Measurements from ENCODE around the gene SLC13A4. TPM values are rescaled to one million over a fixed set of nuclear protein-coding genes. Genes with fewer than 3 reads are reported as not detected.

SLC13A4 gene
- total and polyA plus RNA-seq, 3 experiments from 2014 or later = not detected

DNA sequence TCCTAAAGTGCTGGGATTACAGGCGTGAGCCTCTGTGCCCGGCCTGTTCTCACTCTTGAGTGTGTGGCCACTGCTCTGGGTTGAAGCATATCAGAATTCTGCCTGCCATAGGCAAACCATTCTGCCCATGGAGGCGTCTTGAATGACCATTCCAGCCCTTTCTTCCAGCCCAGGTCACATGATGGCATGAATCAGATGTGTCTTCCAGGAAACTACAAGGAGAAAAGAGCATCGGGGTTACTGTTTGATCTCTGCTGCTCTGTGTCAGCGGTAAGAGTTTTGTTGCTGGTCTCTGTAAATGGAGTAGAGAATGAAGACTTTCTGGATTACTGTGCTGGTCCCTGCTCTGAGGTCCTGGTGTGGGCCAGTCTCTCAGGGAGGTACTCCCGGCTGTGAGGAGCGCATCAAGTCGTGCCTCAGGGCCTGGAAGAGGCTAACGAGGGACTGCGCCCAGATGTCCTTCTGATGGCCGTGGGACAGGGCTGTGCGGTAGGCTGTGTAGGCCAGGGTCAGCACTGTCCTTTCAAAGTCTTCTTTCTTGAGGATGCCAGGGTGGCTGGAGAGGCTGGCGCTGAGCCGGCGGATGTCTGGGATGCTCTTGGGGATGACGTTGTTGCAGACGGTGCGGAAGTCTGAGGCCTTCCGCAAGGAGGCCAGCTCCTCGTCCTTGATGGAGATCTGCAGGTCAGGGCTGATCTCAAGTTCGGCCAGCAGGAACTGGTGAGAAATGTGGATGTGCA is 5.8 kb upstream of the SLC13A4 start:
- H3K4me3 Mint-ChIP-seq = no peak overlapping the region
- ChIA-PET CTCF (no interaction called here), POLR2A (no interaction called here)
- no peaks in the 10 kb centered on the region for H3K36me3 Mint-ChIP-seq
- no peak overlapping the region for H3K4me3 ChIP-seq (ENCODE audit: low read length)
- H3K27ac Mint-ChIP-seq = no peak overlapping the region
- no peaks in the 10 kb centered on the region for H3K9me3 Mint-ChIP-seq
- H3K4me1 Mint-ChIP-seq = peaks cover 0 to 4% (median 1%) of the 10 kb centered on the region in 3 donors
- no peaks in the 10 kb centered on the region for H3K36me3 ChIP-seq (ENCODE audit: insufficient read depth, low read length)
- no peaks in the 10 kb centered on the region for H3K4me1 ChIP-seq (ENCODE audit: insufficient read depth, low read length)
- no peak overlapping the region for H3K27ac ChIP-seq (ENCODE audit: low read depth, low read length)
- no peaks in the 10 kb centered on the region for H3K27me3 ChIP-seq (ENCODE audit: insufficient read depth, low read length, poor library complexity, severe bottlenecking)
- no peaks in the 10 kb centered on the region for H3K9me3 ChIP-seq (ENCODE audit: low read length)
- H3K27me3 Mint-ChIP-seq = peaks cover 3 to 14% of the 10 kb centered on the region in 2 donors
- DNase-seq = no peak

GRCh38 chr7:135731131-135731530 is 3.1 kb upstream of the SLC13A4 start:
- H3K4me1 ChIP-seq (ENCODE audit: insufficient read depth, low read length) = no peaks in the 10 kb centered on the region
- H3K27ac ChIP-seq (ENCODE audit: low read depth, low read length) = no peak overlapping the region
- peaks cover 3% of the 10 kb centered on the region for H3K27me3 ChIP-seq (ENCODE audit: insufficient read depth, low read length, poor library complexity, severe bottlenecking)
- H3K36me3 ChIP-seq (ENCODE audit: insufficient read depth, low read length) = no peaks in the 10 kb centered on the region
- ChIA-PET POLR2A (no interaction called here), CTCF (no interaction called here)
- H3K4me3 Mint-ChIP-seq = no peak overlapping the region
- H3K4me3 ChIP-seq (ENCODE audit: low read length) = no peak overlapping the region
- no peaks in the 10 kb centered on the region for H3K9me3 ChIP-seq (ENCODE audit: low read length)
- no peaks in the 10 kb centered on the region for H3K9me3 Mint-ChIP-seq
- DNase-seq = no peak
- peaks cover 3 to 4% of the 10 kb centered on the region in 2 donors for H3K27me3 Mint-ChIP-seq
- no peaks in the 10 kb centered on the region for H3K36me3 Mint-ChIP-seq
- no peak overlapping the region for H3K27ac Mint-ChIP-seq
- peaks cover 0 to 5% (median 2%) of the 10 kb centered on the region in 3 donors for H3K4me1 Mint-ChIP-seq

GRCh38 chr7:135729230-135729629 is 1.2 kb upstream of the SLC13A4 start:
- Histone ChIP-seq H3K27me3 (ENCODE audit: insufficient read depth, low read length, poor library complexity, severe bottlenecking) (peaks cover 3% of the 10 kb centered on the region), H3K4me3 (ENCODE audit: low read length) (no peak overlapping the region), H3K4me1 (ENCODE audit: insufficient read depth, low read length) (no peaks in the 10 kb centered on the region), H3K27ac (ENCODE audit: low read depth, low read length) (no peak overlapping the region), H3K36me3 (ENCODE audit: insufficient read depth, low read length) (no peaks in the 10 kb centered on the region), H3K9me3 (ENCODE audit: low read length) (no peaks in the 10 kb centered on the region)
- H3K4me3 Mint-ChIP-seq = no peak overlapping the region
- ChIA-PET POLR2A (no interaction called here), CTCF (no interaction called here)
- peaks cover 0 to 5% (median 2%) of the 10 kb centered on the region in 3 donors for H3K4me1 Mint-ChIP-seq
- H3K9me3 Mint-ChIP-seq = no peaks in the 10 kb centered on the region
- H3K27me3 Mint-ChIP-seq = peaks cover 6 to 11% of the 10 kb centered on the region in 2 donors
- H3K27ac Mint-ChIP-seq = no peak overlapping the region
- no peak for DNase-seq
- no peaks in the 10 kb centered on the region for H3K36me3 Mint-ChIP-seq

GRCh38 chr7:135726911-135727673 is 894 bp downstream of the SLC13A4 start:
- Mint-ChIP-seq H3K27ac (peak overlapping the region in 1 of 8 donors; percentile 38), H3K36me3 (no peaks in the 10 kb centered on the region), H3K4me1 (peaks cover 0 to 5% (median 2%) of the 10 kb centered on the region in 3 donors), H3K4me3 (no peak overlapping the region), H3K27me3 (peaks cover 3 to 21% of the 10 kb centered on the region in 2 donors), H3K9me3 (no peaks in the 10 kb centered on the region)
- Histone ChIP-seq H3K27me3 (ENCODE audit: insufficient read depth, low read length, poor library complexity, severe bottlenecking) (peaks cover 3% of the 10 kb centered on the region), H3K4me1 (ENCODE audit: insufficient read depth, low read length) (no peaks in the 10 kb centered on the region), H3K4me3 (ENCODE audit: low read length) (no peak overlapping the region), H3K36me3 (ENCODE audit: insufficient read depth, low read length) (no peaks in the 10 kb centered on the region), H3K27ac (ENCODE audit: low read depth, low read length) (no peak overlapping the region), H3K9me3 (ENCODE audit: low read length) (no peaks in the 10 kb centered on the region)
- ChIA-PET CTCF (no interaction called here), POLR2A (no interaction called here)
- no peak for DNase-seq

DNA sequence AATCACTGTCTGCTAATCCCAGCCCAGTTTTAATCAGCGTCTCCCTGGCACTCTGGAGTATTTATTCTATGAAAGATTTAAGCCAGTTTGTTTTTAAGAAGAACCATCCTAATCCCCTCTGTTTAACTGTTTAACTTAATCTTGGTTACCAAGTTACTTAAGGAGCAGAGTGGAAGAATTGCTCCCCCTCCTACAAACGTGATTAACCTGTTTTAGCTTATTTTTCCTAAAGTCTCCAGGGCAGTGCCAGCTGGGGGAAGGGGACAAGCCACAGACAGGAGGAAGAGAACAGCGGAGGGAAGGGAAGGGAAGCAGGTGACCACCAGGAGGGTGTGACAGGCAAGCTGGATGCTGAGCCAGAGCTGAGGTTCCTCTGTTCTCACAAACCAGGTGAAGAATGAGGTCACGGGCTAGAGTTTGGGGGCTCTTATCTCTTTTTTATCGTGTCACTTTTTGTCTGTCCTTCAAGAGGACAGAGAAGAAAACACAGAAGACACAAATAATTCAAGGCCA is 1.7 kb downstream of the SLC13A4 start:
- Histone ChIP-seq H3K9me3 (ENCODE audit: low read length) (no peaks in the 10 kb centered on the region), H3K27me3 (ENCODE audit: insufficient read depth, low read length, poor library complexity, severe bottlenecking) (peaks cover 3% of the 10 kb centered on the region), H3K4me3 (ENCODE audit: low read length) (no peak overlapping the region), H3K36me3 (ENCODE audit: insufficient read depth, low read length) (no peaks in the 10 kb centered on the region), H3K4me1 (ENCODE audit: insufficient read depth, low read length) (no peaks in the 10 kb centered on the region), H3K27ac (ENCODE audit: low read depth, low read length) (no peak overlapping the region)
- peaks cover 3 to 25% of the 10 kb centered on the region in 2 donors for H3K27me3 Mint-ChIP-seq
- no peak for DNase-seq
- peaks cover 0 to 5% (median 2%) of the 10 kb centered on the region in 3 donors for H3K4me1 Mint-ChIP-seq
- H3K9me3 Mint-ChIP-seq = no peaks in the 10 kb centered on the region
- no peak overlapping the region for H3K4me3 Mint-ChIP-seq
- ChIA-PET POLR2A (no interaction called here), CTCF (no interaction called here)
- H3K36me3 Mint-ChIP-seq = no peaks in the 10 kb centered on the region
- no peak overlapping the region for H3K27ac Mint-ChIP-seq

GRCh38 chr7:135723411-135723810 is 4.6 kb downstream of the SLC13A4 start:
- CTCF ChIA-PET = no interaction called here
- Mint-ChIP-seq H3K4me3 (no peak overlapping the region), H3K4me1 (no peaks in the 10 kb centered on the region), H3K36me3 (no peaks in the 10 kb centered on the region), H3K27ac (no peak overlapping the region), H3K9me3 (no peaks in the 10 kb centered on the region), H3K27me3 (peaks cover 5 to 35% of the 10 kb centered on the region in 2 donors)
- POLR2A ChIA-PET = no interaction called here
- peaks cover 3% of the 10 kb centered on the region for H3K27me3 ChIP-seq (ENCODE audit: insufficient read depth, low read length, poor library complexity, severe bottlenecking)
- H3K4me3 ChIP-seq (ENCODE audit: low read length) = no peak overlapping the region
- no peaks in the 10 kb centered on the region for H3K9me3 ChIP-seq (ENCODE audit: low read length)
- no peaks in the 10 kb centered on the region for H3K36me3 ChIP-seq (ENCODE audit: insufficient read depth, low read length)
- no peak for DNase-seq
- no peaks in the 10 kb centered on the region for H3K4me1 ChIP-seq (ENCODE audit: insufficient read depth, low read length)
- H3K27ac ChIP-seq (ENCODE audit: low read depth, low read length) = no peak overlapping the region

DNA sequence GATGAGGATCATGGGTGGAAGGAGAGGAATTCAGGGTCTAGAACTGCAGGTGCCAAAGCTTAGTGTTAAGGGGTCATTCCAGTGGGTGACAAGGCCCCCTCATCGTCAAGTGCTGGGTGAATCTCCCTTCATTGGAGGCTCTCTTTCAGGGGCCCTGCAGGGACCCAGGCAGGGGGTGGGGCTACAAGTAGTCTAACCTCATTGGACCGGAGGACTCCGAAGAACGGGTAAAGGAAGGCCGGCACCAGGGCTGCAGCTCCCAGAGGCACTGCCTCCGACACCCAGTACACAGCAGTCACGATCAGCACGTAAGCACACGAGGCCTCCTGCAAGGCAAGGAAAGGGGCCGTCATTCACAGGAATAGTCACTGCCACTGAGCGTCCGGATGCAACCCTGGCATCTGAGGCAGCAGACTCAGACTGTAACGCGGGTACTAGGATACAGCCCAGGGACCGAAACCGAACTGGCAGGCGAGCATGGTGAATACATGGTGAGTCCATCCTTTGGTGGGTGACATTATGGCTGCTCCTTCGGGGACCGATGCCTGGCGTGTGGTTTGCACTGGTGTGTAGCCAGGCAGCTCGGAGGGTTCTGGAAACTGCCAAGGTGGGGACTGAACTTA is 6.7 kb downstream of the SLC13A4 start:
- H3K27me3 ChIP-seq (ENCODE audit: insufficient read depth, low read length, poor library complexity, severe bottlenecking) = no peaks in the 10 kb centered on the region
- no peaks in the 10 kb centered on the region for H3K36me3 ChIP-seq (ENCODE audit: insufficient read depth, low read length)
- H3K36me3 Mint-ChIP-seq = no peaks in the 10 kb centered on the region
- no peak for DNase-seq
- POLR2A ChIA-PET = no interaction called here
- CTCF ChIA-PET = no interaction called here
- H3K4me1 Mint-ChIP-seq = no peaks in the 10 kb centered on the region
- peaks cover 9 to 40% of the 10 kb centered on the region in 2 donors for H3K27me3 Mint-ChIP-seq
- H3K9me3 Mint-ChIP-seq = no peaks in the 10 kb centered on the region
- no peak overlapping the region for H3K4me3 Mint-ChIP-seq
- no peak overlapping the region for H3K4me3 ChIP-seq (ENCODE audit: low read length)
- no peaks in the 10 kb centered on the region for H3K4me1 ChIP-seq (ENCODE audit: insufficient read depth, low read length)
- H3K27ac ChIP-seq (ENCODE audit: low read depth, low read length) = no peak overlapping the region
- H3K27ac Mint-ChIP-seq = no peak overlapping the region
- H3K9me3 ChIP-seq (ENCODE audit: low read length) = no peaks in the 10 kb centered on the region

DNA sequence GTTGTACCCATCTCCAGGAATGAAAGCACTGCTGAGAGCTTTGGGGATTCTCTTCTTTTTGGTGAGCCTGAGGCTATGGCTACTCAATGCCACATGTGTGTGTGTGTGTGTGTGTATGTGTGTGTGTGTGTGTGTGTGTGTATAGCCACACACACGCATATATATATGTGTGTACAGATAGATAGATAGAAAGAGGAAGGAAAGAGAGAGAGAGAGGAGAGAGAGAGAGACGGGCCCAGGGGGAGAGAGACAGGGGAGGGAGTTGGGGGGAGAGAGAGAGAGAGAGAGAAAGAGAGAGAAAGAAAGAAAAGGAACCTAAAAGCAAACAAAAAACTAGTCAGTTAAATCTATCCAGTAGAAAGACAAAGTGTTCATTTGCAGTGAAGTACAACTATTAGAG is 8.3 kb downstream of the SLC13A4 start:
- Mint-ChIP-seq H3K36me3 (no peaks in the 10 kb centered on the region), H3K27me3 (peaks cover 7 to 31% of the 10 kb centered on the region in 2 donors), H3K4me3 (no peak overlapping the region), H3K4me1 (no peaks in the 10 kb centered on the region), H3K9me3 (no peaks in the 10 kb centered on the region), H3K27ac (no peak overlapping the region)
- Histone ChIP-seq H3K9me3 (ENCODE audit: low read length) (no peaks in the 10 kb centered on the region), H3K36me3 (ENCODE audit: insufficient read depth, low read length) (no peaks in the 10 kb centered on the region), H3K4me1 (ENCODE audit: insufficient read depth, low read length) (no peaks in the 10 kb centered on the region), H3K27ac (ENCODE audit: low read depth, low read length) (no peak overlapping the region), H3K27me3 (ENCODE audit: insufficient read depth, low read length, poor library complexity, severe bottlenecking) (no peaks in the 10 kb centered on the region), H3K4me3 (ENCODE audit: low read length) (no peak overlapping the region)
- DNase-seq = no peak
- ChIA-PET CTCF (no interaction called here), POLR2A (no interaction called here)
